Vagina (tissue), 2 donors: Measurements from ENCODE around the gene CRP. TPM values are rescaled to one million over a fixed set of nuclear protein-coding genes. Genes with fewer than 3 reads are reported as not detected.

Experiments used
- DNase-seq, 2 donors: peaks; one replicate each; pipeline ENCODE4 v3.0.0-alpha.2; 2017; ENCODE audit errors: extremely low spot score in 2 of 2
- H3K27ac ChIP-seq: fragments of 200-600 bp; sonication (generic); one replicate; pipeline ENCODE4 v1.5.1; 2019
- H3K27me3 ChIP-seq: fragments of 200-600 bp; sonication (generic); one replicate; pipeline ENCODE4 v1.5.1; 2019
- H3K36me3 ChIP-seq, 2 donors: fragments of 200-600 bp; sonication (generic); one replicate each; pipeline ENCODE4 v1.5.1; 2017 to 2019
- H3K4me1 ChIP-seq: fragments of 200-600 bp; sonication (generic); one replicate; pipeline ENCODE4 v1.5.1; 2019
- H3K4me3 ChIP-seq, 2 donors: fragments of 200-600 bp; sonication (generic); 1 replicate in 1 of 2; 2 replicates in 1 of 2; pipeline ENCODE4 v1.5.1; 2016 to 2019
- H3K9me3 ChIP-seq: fragments of 200-600 bp; sonication (generic); one replicate; pipeline ENCODE4 v1.5.1; 2019
- CTCF ChIP-seq, 3 experiments: fragments of 450-650 bp in 2 of 3; fragments of 200-600 bp in 1 of 3; sonication (generic) in 1 of 3; IDR thresholded peaks; one replicate each; pipeline ENCODE4 v1.5.1; 2017 to 2019; ENCODE audit warnings: antibody characterized with exemption in 3 of 3, mild to moderate bottlenecking in 2 of 3, moderate library complexity in 2 of 3
- POLR2A ChIP-seq, 2 donors: fragments of 450-650 bp; IDR thresholded peaks; one replicate each; pipeline ENCODE4 v1.6.1; 2017; ENCODE audit warnings: antibody characterized with exemption in 2 of 2, mild to moderate bottlenecking in 2 of 2, moderate library complexity in 2 of 2
- POLR2AphosphoS5 ChIP-seq, 2 donors: sonication (generic); formaldehyde crosslinking; IDR thresholded peaks; one replicate each; pipeline ENCODE4 v1.9.0; 2017; ENCODE audit warnings: antibody characterized with exemption in 2 of 2, mild to moderate bottlenecking in 2 of 2, low read depth in 1 of 2; ENCODE audit not compliant: insufficient read depth in 1 of 2
- intact Hi-C: fragments of 100-400 bp; cut with DNase I; formaldehyde crosslinking; loops from one replicate; pipeline ENCODE4 v1.15.1; 2023
- total RNA-seq: library from RNA; depleted of rRNA; stranded (reverse); fragments of >200 nt; gene quantifications from one replicate; pipeline ENCODE4 v1.2.3, GENCODE V29; 2016

The CRP gene
- total RNA-seq, 1 donor from 2014 or later: not detected

DNA sequence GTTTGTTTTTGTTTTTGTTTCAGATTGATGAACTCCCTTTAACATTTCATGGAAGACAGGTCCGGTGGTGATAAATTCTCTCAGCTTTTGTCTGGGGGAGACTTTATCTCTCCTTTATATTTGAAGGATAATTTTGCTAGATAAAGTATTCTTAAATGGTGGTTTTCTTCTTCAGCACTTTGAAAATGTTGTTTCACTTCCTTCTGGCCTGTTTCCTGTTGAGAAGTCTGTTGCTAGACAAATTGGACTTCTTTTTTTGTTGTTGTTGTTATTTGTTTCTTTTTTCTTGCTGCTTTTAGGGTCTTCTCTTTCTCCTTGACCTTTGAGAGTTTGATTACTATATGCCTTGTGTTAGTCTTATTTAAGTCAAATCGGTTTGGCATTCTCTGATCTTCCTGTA, 50.8 kb downstream of the CRP start:
- no peak for TF ChIP-seq CTCF (IDR thresholded peaks at IDR 0.05)
- TF ChIP-seq POLR2A (IDR thresholded peaks at IDR 0.05): no peak
- TF ChIP-seq POLR2AphosphoS5 (IDR thresholded peaks at IDR 0.05; ENCODE audit: insufficient read depth in 1 of 2, low read depth in 1 of 2): no peak
- H3K9me3 ChIP-seq: no peaks in the 10 kb centered on the region
- intact Hi-C loops: no loop called here
- no peak for DNase-seq
- H3K27me3 ChIP-seq: no peaks in the 10 kb centered on the region
- no peak overlapping the region for H3K4me3 ChIP-seq
- no peaks in the 10 kb centered on the region for H3K4me1 ChIP-seq
- no peaks in the 10 kb centered on the region for H3K36me3 ChIP-seq
- H3K27ac ChIP-seq: no peak overlapping the region

Other genes starting within 250 kb of the CRP start
- gene OR10J5, start 178.6 kb downstream of the CRP start, total RNA-seq: not detected
- not detected for gene APCS, start 126.8 kb downstream of the CRP start, total RNA-seq
- gene DUSP23, start 66.4 kb upstream of the CRP start, total RNA-seq: 106 TPM
- not detected for gene FCRL6, start 87.8 kb upstream of the CRP start, total RNA-seq
- gene SLAMF8, start 112.3 kb upstream of the CRP start, total RNA-seq: 1.5 TPM
- not detected for gene VSIG8, start 148.1 kb upstream of the CRP start, total RNA-seq
- not detected for gene CFAP45, start 185.6 kb upstream of the CRP start, total RNA-seq
- gene TAGLN2, start 210.9 kb upstream of the CRP start, total RNA-seq: 290 TPM
- gene IGSF9, start 231.0 kb upstream of the CRP start, total RNA-seq: 5.6 TPM
- gene SLAMF9, start 239.6 kb upstream of the CRP start, total RNA-seq: not detected